GM19351 (cell line): ENCODE data around the gene ATP2C2.

ENCODE experiments used
- ATAC-seq: cut with Tn5 transposase; IDR thresholded peaks from one replicate; pipeline ENCODE4 v1.9.1; 2021; ENCODE audit warnings: mild to moderate bottlenecking, moderate library complexity; ENCODE audit not compliant: unreplicated experiment

Gene ATP2C2

GRCh38 chr16:84486551-84487235, 118.4 kb downstream of the ATP2C2 start:
- no peak for ATAC-seq

- no peak for ATAC-seq
Observed at GRCh38 chr16:84487358-84487757, 119.0 kb downstream of the ATP2C2 start.

- no peak for ATAC-seq
Observed at GRCh38 chr16:84489131-84489530, 120.8 kb downstream of the ATP2C2 start.

GRCh38 chr16:84495506-84495905, 127.2 kb downstream of the ATP2C2 start:
- no peak for ATAC-seq

GRCh38 chr16:84496991-84497390, 128.7 kb downstream of the ATP2C2 start:
- ATAC-seq: no peak

- no peak for ATAC-seq
Observed at GRCh38 chr16:84497418-84498222, 129.3 kb downstream of the ATP2C2 start.

- no peak for ATAC-seq
Observed at GRCh38 chr16:84498223-84498610, 129.9 kb downstream of the ATP2C2 start.

GRCh38 chr16:84498859-84499620, 130.7 kb downstream of the ATP2C2 start:
- ATAC-seq: no peak

GRCh38 chr16:84499638-84500037, 131.3 kb downstream of the ATP2C2 start:
- no peak for ATAC-seq

- ATAC-seq: no peak
Observed at GRCh38 chr16:84500531-84500930, 132.2 kb downstream of the ATP2C2 start.

- ATAC-seq: no peak
Observed at GRCh38 chr16:84501077-84501735, 132.9 kb downstream of the ATP2C2 start.

GRCh38 chr16:84502075-84502474, 133.7 kb downstream of the ATP2C2 start:
- no peak for ATAC-seq

GRCh38 chr16:84502581-84502980, 134.2 kb downstream of the ATP2C2 start:
- ATAC-seq: no peak

GRCh38 chr16:84503751-84504395, 135.5 kb downstream of the ATP2C2 start:
- ATAC-seq: no peak

- ATAC-seq: peak; percentile 96
Observed at GRCh38 chr16:84504420-84505248, 136.3 kb downstream of the ATP2C2 start, which contains the start of gene MEAK7. Gene MEAK7, minus strand, starts transcription at chr16:84504659. Its CDS starts 6,573 bp downstream, at chr16:84498086.

GRCh38 chr16:84505249-84506187, 137.2 kb downstream of the ATP2C2 start:
- ATAC-seq: no peak

GRCh38 chr16:84507011-84507982, 139.0 kb downstream of the ATP2C2 start:
- ATAC-seq: no peak
